Activated CD4-positive, alpha-beta T cell treated with anti-CD3 and anti-CD28 coated beads for 1 hour (primary cell): Measurements from ENCODE around the gene NANOS2.
"Not testable (repeated sequence)": the region's sequence is repeated elsewhere in the genome, so short reads cannot be mapped to it uniquely, and the experiment has no call there.

Experiments
- DNase-seq: peaks from one replicate; pipeline ENCODE4 v3.0.0-alpha.2; 2020

Gene NANOS2

DNA sequence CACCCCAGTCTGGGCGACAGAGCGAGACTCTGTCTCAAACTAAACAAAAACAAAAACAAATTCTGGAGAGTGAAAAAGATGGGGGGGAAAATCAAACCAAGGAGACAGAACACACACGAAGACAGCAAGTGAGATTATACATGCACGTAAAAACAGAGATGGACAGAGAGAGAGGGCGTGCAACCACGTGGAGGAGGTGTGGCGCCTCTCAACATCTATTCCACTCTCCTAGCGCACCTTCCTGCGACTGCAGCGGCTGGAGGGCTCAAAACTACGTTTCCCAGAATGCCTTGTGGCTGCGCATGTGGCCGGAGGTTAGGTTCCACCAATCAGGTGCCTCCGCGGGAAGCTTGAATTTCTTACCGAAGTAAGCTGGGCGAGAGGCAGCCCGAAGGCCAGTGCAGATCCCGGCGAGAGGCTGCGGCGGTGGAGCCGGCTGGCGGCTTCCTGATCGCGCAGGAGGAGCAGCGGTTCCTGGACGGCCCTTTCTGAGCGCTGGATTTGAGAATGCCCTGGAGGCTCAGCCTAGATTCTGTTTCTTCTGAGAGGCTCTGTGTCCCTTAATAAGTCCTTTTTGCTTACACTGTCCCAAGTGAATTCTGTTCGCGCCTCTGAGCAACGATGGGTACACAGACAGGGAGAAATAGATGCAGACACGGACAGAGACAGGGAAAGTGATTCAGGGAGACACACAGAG is 13.1 kb upstream of the NANOS2 start:
- DNase-seq, result peak; percentile 76

- no peak for DNase-seq
Observed at GRCh38 chr19:45924891-45925447, 10.4 kb upstream of the NANOS2 start.

DNA sequence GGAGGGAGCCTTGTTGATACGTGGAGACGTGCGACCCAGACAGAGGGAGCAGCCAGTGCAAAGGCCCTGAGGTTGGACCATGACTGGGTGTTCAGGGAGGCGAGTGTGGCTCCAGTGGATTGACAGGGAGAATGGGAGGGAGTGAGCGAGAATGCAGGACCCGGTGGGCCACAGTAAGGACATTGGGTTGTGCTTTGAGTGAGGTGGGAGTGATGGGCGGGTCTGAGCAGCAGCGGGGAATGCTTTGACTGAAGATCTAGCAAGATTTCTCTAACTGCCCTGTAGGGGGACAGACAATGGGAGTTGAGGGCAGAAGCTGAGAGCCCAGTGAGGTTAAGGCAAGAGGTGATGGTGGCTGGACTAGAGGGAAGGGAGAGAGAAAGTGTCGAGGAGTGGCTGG is 7.7 kb upstream of the NANOS2 start:
- no peak for DNase-seq

- no peak for DNase-seq
Observed at GRCh38 chr19:45920458-45920857, 5.9 kb upstream of the NANOS2 start.

- DNase-seq, result no peak
Observed at GRCh38 chr19:45919678-45920077, 5.1 kb upstream of the NANOS2 start.

GRCh38 chr19:45918721-45919120 is 4.1 kb upstream of the NANOS2 start:
- DNase-seq, result no peak

DNA sequence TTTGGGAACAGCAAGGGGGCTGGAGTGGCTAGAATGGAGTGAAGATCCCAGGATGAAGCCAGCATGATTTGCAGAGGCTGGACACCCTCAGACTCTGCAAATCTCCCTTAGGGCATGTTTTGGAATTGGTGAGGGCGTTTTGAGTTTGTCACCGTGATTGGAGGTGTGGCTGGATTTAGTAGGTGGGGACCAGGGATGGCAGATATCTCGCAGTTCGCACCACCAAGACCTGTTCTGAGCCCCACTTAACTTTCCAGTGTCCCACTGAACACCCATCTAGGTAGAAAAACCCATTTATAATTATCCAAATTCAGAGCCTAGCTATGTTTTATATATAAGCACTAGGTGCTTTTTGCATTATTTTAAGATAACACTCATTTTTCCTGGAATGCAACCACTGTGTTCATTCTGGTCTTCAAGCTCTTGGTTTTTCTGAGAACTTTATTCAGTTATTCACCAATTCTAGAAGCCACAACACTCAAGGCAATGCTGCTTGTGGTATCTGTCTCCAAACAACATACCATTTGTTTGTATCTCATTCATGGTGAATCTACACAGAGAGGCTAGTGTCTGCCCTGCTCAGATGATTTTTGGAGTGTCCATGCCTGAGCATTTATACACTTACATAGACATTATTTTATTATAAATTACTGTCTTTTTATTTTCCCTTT is 3.0 kb upstream of the NANOS2 start:
- no peak for DNase-seq

DNA sequence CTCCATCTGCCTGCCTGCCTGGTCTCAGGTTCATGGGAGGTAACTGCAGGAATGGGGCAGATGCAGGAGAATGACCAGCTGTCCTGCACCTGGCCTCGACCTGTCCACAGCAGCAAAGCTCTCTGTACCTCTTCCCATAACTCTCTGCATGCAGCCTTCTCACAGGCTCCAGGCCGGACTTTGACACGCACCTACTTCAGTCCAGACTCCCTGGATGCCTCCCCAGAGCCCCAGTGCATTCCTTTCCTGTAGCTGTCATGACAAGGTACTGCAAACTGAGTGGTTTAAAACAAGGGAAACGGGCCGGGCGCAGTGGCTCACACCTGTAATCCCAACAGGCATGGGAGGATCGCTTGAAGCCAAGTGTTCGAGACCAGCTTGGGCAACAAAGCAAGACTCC is 3.3 kb downstream of the NANOS2 start:
- DNase-seq, result no peak

DNA sequence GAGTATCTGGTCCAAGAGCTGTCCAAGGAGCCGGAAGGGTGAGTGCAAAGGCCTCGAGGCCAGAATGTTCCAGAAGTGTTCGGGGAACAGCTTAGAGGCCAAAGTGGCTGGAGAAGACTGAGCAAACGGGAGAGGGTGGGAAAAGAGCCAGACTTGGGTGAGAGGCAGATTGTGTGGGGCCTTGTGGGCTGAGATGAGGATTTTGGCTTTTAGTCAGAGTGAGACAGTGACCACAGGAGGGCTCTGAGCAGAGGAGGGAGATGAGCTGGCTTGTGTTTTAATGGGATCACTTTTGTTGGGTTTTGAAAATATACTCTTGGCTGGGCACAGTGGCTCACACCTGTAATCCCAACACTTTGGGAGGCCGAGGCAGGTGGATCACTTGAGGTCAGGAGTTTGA is 5.6 kb downstream of the NANOS2 start:
- DNase-seq, result no peak

DNA sequence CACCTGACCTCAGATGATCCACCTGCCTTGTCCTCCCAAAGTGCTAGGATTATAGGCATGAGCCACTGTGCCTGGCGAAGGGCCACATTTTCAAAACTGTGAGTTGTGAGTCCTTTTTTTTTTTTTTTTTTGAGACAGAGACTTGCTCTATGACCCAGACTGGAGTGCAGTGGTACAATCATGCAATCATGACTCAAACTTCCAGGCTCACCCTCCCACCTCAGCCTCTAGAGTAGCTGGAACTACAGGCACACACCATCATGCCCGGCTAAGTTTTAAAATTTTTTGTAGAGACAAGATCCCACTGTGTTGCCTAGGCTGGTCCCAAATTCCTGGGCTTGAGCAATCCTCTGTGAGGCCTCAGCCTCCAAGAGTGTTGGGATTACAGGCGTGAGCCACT is 8.4 kb downstream of the NANOS2 start:
- no peak for DNase-seq

DNA sequence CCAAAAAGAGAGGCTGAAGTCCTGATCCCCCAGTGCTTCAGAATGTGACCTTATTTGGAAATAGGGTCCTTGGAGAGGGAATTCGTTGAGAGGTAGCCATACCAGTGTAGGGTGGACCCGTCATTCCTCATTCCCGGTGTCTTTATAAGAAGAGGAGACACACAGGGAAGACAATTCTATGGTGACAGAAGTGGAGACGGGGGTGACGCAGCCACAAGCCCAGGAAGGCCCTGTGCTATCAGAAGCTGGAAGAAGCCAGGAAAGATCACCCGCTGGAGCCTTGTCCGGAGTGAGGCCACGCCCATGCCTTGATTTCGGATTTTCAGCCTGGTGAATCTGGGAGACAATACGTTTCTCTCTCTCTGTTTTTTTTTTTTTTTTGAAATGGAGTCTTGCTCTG is 9.6 kb downstream of the NANOS2 start:
- DNase-seq, result no peak

- DNase-seq, result peak; percentile 100
Observed at GRCh38 chr19:45902651-45903625, 11.6 kb downstream of the NANOS2 start.

DNA sequence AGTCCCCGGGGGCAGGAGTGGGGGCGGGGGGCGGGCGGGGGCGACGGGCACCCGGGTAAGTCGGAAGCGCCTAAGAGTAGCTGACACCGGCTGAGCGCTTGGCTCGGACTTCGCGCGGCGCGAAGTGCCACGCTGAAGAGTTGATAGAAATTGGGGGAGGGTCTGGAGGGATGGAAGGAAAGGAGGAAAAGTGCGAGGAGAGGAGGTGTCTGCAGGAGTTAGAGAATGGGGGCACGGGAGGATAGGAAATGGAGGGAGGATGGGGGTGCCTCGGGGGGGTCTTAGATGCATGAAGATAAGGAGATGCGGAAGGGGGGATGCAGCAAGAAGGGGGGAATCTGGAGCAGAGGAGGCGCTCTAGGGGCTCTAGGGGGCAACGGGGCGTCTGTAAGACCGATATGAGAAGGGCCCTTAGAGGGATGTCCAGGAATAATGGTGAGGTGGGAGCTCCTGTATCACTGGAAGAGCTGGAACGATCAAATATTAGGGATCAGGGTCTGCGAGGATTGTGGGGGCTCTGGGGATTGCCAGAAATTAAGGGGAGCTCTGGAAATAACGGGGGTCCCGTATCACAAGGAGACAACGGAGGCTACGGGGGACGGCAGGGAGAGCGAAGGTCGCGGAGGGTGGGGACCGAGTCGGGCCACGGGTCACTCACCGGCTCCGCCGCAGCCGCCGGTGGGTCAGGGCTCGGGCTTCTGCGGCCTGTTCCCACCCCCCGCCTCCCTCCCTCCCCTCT is 12.5 kb downstream of the NANOS2 start, which contains the start of gene MYPOP:
Gene MYPOP, minus strand, starts transcription at position 702 of the 739 bp plus-strand sequence. CDS start 840 bp downstream, outside the sequence.
- DNase-seq, result no peak

- no peak for DNase-seq
Observed at GRCh38 chr19:45901432-45901911, 13.1 kb downstream of the NANOS2 start.

- DNase-seq, result no peak
Observed at GRCh38 chr19:45900738-45901431, 13.7 kb downstream of the NANOS2 start.

- DNase-seq, result no peak
Observed at GRCh38 chr19:45899919-45900589, 14.5 kb downstream of the NANOS2 start.

DNA sequence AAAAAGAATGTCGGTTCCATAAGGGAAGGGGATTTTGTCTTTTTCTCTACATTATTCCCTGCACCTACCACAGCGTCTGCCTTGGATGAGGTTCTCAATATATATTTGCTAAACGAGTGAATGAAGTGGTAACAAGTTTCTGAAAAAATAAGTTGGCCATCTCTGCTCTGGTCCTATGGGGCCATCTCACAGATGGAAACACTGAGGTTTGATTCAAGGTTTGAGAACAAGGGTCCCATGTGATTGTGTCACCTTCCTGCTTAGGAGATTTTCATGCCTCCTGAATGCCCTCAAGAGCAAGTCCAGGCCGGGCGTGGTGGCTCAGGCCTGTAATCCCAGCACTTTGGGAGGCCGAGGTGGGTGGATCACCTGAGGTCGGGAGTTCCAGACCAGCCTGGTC is 15.3 kb downstream of the NANOS2 start:
- no peak for DNase-seq

DNA sequence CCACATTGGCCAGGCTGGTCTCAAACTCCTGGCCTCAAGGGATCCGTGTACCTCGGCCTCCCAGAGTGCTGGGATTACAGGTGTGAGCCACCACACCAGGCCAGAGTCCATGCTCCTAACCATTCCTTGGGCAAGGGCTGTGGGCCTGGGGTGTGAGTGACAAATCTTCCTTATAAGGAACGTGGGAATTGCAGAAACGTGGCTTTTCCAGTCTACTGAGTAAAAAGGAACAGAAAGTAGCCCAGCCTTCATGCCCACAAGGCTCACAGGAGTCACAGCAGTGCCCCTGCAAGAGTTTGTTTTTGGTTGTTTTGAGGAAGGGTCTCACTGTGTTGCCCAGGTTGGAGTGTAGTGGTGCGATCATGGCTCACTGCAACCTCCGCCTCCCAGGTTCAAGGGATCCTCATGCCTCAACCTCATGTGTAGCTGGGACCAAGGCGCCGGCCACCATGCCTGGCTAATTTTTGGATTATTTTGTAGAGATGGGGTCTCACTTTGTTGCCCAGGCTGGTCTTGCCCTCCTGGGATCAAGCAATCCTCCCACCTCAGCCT is 17.2 kb downstream of the NANOS2 start:
- no peak for DNase-seq

GRCh38 chr19:45895983-45896599 is 18.5 kb downstream of the NANOS2 start:
- DNase-seq, result not testable (repeated sequence)

GRCh38 chr19:45895519-45895972 is 19.0 kb downstream of the NANOS2 start:
- no peak for DNase-seq
